LHCN-M2 (cell line): ENCODE data around the gene PAQR8. TPM values are rescaled to one million over a fixed set of nuclear protein-coding genes. Genes with fewer than 3 reads are reported as not detected.

Experiments
- DNase-seq: peaks from one replicate; pipeline ENCODE4 v3.0.0-alpha.2; 2012; ENCODE audit warnings: low read depth
- polyA plus RNA-seq: library from polyadenylated mRNA; unstranded; fragments of >200 nt; gene quantifications from one replicate; pipeline ENCODE4 v1.2.1, GENCODE V29; 2012; ENCODE audit warnings: missing spikeins
- total RNA-seq: library from RNA; depleted of rRNA; stranded (reverse); fragments of >200 nt; gene quantifications from 2 replicates; pipeline ENCODE4 v1.2.3, GENCODE V29; 2014; rRNA removed

PAQR8 gene
- total RNA-seq: 7.2 and 9.2 TPM in 2 replicates
- polyA plus RNA-seq: 2.2 TPM

GRCh38 chr6:52361945-52362442 is at the start of gene PAQR8:
TSS of gene PAQR8 (plus strand) at chr6:52362151. CDS start at chr6:52403214, 41,063 bp downstream.
- peak; percentile 63 for DNase-seq

DNA sequence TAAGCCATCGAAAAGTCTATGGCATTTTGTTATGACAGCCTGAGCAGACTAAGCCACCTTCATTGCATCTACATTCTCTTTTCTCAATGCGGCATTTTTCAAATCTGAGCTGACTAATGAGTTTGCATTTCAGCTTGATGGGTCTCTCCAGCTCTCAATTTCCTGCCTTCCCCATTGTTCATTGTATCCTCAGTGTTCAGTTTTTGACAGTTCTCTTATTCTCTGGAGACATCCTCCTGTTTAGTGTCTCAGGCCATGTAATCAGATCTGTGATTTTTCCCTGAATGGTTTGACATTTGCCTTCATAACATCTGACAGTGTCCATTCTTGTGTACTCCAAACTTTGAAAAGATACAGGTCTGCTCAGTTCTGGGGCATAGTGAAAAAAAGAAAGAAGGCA is 49.5 kb upstream of the PAQR8 start:
- no peak for DNase-seq

DNA sequence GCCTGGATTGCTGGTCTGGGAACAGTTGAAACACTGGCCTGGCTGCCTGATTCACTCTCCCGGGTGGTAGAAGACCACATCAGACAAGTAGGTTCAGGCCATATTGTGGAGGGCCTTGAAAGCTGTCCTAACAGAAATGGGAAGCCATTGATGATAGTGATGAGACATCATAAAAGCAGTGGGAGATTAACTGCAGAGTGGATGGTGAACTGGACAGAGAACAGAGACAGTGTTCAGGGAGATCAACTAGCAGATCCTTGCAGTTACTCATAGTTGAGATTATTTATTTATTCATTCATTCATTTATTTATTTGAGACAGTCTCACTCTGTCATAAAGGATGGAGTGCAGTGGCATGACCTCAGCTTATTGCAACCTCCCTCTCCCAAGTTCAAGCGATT is 47.2 kb upstream of the PAQR8 start:
- no peak for DNase-seq

GRCh38 chr6:52317211-52317610 is 44.7 kb upstream of the PAQR8 start:
- no peak for DNase-seq

DNA sequence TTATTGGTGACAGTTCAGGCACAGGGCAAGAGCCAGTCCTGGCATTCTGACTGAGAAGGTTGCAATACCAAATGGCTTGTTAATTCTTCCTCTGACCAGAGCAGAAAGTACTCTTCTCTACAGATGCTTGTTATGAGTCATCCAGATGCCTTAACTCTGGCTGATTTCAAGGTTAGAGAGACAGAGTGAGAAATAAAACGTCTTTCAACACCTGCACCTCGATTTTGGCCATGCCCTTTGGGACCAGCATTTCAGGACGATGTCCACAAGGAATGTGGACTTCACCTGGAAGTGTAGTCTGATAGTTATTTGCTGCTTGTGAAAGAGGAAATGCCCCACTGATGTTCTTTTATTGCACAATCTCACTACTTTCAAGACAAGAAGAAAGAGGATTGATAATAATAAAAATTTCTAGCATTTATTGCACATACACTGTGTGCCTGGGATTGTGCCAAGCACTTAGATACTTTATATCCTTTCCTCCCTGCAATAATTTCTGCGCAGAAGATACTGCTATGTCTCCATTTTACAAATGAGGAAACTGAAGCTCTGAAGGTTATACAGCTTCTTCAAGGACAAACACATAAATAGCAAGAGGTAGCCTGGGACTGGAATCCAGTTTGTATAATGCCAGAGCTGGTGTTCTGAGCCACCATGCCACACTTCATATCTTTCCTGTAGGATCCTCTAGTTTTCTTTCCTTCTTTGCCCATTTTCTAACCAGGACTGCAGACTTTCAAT is 43.9 kb upstream of the PAQR8 start:
- DNase-seq: peak; percentile 35

DNA sequence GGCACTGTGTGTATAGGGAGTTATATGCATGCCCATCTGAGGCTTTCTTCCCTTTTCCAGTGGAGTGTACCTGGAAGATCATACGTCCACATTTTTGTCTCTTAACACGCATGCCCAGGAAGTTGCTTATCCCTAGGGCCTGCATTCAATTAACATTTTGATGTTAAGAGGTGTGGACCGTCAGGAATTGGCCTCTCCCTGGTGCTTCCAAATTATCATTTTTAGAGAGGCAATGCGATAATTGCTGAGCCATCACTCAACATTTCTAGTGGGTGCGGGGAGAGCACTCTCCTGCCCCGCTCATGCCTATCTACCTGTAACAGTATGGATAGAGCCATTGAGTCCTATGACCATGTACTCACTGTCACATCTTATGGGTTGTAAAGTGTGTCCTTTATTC is 37.8 kb upstream of the PAQR8 start:
- DNase-seq: no peak

DNA sequence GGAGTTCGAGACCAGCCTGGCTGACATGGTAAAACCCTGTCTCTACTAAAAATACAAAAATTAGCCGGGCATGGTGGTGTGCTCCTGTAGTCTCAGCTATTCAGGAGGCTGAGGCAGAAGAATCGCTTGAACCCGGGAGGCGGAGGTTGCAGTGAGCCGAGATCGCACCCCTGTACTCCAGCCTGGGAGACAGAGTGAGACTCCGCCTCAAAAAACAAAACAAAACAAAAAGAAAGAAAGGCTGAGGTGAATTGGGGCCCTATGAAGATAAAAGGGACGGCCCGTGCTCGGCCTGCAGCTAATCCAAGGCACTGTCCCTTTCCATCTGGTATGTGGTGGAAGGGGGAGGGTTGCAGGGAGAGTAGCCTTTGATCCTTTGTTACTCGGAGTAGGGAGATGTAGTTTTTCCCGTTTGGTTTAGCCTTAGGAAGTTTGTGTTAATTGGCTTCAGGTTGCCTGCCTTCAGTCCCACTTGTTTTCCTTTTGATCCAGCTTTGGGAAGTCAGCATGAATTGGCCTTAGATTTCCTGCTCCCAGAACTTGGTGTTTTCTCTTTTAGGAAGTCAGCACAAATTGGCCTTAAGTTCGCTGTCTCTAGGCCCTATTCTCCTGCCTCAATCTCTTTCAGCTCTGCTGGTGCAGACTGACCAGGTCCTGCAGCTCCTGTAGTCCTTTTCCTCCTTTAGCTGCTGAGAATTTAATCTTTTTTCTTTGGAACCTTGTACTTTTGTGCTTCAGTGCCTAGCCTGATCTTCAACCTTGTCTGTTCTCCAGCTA is 36.1 kb upstream of the PAQR8 start:
- DNase-seq: no peak

DNA sequence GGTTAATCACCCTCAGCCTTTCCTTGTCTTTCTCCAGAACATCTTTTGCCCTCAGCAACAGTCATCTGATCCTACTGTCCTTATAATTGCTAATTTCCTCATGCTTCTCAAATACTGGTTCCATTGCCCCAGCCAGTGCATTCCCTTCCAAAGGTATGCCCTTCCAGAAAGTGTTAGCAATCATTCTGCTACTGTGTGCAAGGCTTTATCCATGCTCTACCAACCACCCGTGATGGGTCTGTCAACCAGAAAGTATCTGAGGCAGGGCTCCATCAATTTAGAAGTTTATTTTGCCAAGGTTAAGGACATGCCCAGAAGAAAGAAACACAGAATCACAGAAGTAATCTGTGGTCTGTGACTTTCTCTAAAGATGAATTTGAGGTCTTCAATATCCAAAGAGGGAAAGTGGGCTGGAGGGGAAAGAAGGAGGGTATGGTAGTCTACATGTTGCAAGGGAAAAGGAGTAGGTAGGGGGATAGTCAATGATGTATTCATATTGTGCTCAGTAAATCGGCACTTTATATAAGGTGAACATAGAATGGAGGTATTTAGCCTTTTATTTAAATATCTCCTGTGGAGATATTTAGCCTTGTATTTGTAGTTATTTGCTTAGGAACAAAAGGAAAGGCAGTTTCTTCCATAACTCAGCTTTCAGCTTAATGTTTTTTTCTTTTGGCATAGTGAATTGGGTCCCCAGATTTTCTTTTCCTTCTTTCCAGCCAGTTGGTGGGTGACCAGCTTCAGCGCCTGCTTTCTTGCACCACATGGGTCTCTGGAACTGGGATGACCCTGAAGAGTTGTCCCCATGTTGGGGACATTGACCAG is 35.2 kb upstream of the PAQR8 start:
- no peak for DNase-seq

GRCh38 chr6:52328303-52328662 is 33.7 kb upstream of the PAQR8 start:
- no peak for DNase-seq

DNA sequence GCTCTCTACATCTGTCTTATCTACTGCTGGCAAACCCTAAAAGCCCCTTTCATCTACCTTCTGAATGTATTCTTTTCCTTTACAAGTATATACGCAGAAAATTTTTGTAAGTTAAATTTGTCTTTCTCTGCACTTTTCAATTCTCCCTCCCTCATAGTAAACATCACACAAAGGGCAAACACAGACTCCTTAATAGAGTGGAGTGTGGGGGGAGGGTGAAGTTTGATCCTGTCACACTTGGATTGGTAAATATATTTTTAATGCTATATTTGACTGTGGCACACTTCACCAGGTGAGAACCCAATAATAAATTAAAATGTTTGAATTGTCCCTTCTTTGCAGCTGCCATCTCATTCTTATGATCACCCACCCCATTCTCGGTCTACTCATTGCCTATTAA is 33.2 kb upstream of the PAQR8 start:
- DNase-seq: no peak

DNA sequence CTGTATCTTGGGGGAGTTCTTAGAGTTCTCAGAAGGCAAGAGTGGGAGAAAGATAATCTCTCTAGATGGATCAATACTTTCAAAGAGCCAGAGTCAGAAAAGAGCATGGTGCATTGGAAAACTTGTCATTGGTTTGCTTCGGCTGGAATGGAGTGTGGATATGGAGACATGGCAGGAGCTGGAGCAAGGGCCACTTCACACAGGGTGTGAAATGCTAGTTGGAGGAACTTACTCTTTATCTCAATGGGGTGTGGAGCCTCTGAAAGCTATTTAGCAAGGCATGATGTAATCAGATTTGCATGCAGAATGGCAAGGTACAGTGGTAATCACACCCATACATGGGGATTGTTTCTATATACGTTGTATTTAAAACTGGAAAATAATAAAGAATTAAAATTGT is 31.5 kb upstream of the PAQR8 start:
- DNase-seq: no peak

DNA sequence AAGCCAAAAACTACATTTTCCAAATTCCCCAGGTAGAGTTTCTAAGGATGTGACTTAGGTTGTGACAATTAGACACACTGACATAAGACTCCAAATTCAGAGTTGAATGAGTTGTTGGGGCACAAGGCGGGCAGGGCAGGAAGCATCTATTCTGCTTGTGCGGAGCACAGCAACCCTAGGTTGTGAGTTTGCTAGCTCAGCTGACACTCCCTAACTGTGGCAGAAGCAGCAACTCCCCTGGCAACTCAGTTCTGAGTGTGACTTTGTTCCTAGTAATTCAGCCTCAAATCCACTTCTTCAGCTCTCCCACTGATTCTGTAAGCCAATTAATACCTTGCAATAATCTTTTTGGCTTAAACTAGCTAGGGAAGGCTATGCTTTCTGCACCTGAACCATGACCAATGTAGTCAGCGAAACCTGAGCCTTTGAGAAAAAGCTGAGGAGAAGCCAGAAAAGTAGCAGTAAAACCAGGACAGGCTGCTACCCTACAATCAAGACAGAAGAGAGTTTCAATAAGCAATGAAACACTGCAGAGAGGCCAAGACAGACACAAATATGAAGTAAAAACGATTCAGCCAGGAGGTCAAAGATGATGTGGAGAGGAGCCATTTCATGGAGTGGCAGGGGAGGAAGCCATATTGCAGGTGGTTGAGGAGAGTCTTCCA is 30.0 kb upstream of the PAQR8 start:
- DNase-seq: no peak

DNA sequence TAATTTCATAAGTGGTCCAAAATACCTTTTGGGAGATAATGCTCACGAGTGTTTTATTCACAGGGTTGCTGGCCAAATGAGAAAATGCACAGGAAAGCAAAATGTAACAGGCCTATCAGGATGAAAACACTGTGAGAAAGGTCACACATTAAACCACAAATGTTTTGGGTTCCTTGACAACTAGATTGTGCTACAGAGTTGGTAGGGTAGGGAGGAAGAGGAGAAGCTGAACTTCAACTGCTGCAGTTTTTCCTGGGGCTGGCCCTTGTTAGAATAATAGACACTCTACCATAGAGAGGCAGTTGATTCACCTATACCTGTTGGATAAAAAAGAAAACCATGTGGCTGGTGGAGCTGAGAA is 28.1 kb upstream of the PAQR8 start:
- DNase-seq: no peak

DNA sequence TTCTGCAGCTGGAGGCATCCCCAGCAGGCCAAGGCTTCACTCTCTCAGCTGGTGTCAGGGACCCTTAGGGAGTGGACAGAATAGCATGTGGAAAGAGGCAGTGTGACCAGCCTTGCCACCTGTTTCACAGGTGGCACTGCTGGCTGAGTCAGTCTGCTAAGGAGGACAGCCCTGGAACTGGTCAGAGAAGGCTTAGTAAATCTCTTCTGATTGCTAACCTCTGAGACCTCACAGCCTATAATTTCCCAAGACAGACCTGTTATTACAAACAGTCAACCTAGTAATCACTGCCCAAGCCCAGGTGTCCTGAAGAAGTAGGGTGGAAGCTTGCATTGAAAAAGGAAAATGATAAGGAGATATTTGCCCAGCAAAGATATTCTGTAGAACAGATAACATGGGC is 26.4 kb upstream of the PAQR8 start:
- DNase-seq: no peak

DNA sequence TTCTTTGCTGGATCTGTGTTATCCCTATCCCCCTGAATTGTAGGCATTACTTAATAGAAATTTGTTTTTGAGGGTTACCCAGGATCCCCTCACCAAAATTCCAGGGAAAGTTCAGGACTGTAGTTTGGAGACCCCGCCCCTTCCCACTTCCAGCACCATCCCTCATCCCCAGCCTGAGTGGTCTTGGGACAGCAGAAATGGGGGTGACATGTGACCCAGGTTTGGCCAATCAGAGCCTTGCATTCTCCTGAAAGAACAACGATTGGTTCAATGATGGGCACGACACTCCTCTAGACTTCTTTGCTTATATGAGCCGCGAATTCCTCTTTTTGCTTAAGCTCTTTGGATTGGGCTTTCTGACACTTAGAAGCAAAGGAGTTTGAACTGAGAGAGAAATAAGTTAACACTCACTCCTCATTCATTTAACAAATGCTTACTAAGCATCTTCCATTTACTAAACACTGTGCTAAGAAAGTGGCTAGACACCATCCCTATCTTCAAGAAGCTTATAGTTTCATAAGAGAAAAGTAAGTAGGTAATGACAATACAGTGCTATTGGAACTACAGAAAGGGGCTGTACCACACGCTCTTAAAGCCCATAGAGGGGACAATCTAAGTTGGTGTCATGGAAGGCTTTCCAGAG is 24.9 kb upstream of the PAQR8 start:
- DNase-seq: no peak

DNA sequence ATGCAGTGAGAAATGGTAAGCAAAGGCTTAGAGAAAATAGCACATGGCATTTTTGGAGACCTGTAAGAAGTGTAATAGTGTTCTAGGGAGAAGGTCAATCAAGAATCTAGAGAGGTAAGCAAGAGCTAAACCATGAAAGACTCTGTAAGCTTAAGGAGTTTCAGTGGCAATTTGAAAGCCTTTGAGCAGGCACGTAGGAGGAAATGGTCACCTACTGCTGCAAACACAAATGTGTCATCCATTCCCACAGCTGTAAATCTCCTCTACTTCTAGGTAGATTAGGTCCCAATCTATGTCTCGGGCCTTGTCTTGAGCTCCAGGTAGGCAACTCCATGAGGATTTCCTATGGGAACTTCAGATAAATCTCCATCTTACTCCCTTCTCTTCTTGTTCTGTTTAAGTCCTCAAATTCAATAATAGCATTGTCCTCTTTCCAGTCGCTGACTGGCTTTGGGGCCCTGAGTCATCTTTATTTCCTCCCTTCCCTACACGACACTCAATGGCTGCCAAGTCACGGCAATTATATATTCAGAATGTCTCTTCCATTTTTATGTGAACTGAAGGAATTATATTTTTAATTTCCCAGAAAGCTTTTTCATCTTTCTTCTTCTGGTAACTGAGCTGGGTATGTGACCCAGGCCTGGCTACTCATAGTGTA is 24.2 kb upstream of the PAQR8 start:
- no peak for DNase-seq

GRCh38 chr6:52340603-52340880 is 21.4 kb upstream of the PAQR8 start:
- no peak for DNase-seq

DNA sequence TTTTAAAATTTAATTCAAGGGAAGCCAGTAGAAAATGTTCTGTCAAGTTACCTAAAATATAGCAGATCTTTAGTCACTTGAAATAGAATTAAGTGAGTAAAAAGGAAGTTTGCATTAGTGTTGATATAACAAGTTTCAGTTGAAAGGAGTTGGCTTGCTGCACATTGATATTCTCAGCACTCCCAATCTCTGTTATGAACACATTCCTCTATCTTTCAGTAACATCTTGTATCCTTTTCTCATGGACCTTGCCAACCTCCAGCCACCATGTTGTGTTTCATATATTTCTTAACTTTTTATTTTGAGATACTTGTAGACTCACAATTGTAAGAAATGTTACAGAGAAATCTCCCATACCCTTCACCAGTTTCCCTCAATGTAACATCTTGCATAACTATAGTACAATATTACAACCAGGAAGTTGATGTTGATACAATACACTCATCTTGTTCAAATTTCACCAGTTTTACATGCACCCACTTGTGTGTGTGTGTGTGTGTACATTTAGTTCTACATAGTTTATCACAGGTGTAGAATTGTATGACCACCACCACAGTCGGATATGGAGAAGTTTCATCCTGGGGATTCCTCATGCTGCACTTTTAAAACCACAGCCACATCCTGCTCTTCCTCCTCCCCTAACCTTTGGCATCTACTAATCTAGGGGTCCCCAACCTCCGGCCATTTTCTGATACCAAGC is 20.2 kb upstream of the PAQR8 start:
- DNase-seq: no peak

DNA sequence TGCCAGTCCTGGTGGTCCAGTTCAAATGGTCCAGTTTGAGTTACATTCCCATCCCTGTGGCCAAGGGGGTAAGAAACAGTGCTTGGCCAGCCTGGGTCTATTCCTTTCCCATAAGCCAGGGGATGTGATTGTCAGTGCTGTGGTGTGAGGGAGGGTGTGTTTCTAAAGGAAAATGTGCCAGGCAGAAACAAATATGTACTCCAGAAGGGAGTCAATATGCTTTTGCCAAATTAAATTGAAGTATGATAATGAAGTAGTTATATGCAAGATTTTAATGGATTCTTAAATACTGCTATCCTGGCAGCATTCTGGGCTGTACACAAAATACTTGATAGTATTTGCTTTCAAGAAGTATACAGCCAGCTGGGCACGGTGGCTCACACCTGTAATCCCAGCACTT is 16.6 kb upstream of the PAQR8 start:
- no peak for DNase-seq

DNA sequence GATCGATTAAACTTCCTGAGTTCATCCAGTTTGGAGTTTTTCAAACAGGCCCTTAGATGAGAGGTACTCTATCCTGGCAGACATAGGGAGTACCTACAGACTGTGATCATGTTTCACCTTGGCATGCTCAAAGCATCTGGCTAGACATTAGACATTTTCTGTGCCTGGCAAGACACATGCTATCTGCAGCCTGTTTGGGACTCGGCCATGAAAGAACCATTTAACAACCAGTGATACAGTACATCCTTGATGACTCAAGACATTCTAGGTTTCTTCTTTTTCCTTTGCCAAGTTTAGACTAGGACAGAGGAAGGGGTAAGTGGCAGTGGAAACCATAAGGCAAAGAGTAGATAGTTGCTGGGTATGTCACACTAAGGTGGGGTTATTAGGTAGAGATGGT is 15.4 kb upstream of the PAQR8 start:
- no peak for DNase-seq
